GM18873 (cell line): ENCODE data around the gene OR4C13.
"Not testable (repeated sequence)": the region's sequence is repeated elsewhere in the genome, so short reads cannot be mapped to it uniquely, and the experiment has no call there.

Source experiments
- ATAC-seq: cut with Tn5 transposase; IDR thresholded peaks from one replicate; pipeline ENCODE4 v1.9.1; 2021; ENCODE audit warnings: mild to moderate bottlenecking, moderate library complexity, moderate number of reproducible peaks; ENCODE audit not compliant: unreplicated experiment, low FRiP score

The OR4C13 gene

GRCh38 chr11:49952091-49952490 lies at the start of gene OR4C13:
Gene OR4C13 (plus strand): TSS chr11:49952391. CDS start chr11:49952423, 32 bp downstream.
- no peak for ATAC-seq

DNA sequence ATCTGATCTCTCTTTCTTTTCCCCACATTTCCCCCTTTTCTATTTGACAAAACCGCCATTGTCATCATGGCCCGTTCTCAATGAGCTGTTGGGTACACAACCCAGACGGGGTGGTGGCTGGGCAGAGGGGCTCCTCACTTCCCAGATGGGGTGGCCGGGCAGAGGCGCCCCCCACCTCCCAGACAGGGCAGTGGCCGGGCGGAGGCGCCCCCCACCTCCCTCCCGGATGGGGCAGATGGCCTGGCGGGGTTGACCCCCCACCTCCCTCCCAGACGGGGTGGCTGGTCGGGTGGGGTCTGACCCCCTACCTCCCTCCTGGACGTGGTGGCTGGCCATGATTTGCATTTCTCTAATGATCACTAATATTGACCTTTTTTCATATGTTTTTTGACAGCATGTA lies 40.7 kb upstream of the OR4C13 start:
- ATAC-seq, result not testable (repeated sequence)

GRCh38 chr11:49948701-49949100 lies 3.5 kb upstream of the OR4C13 start:
- ATAC-seq, result not testable (repeated sequence)

GRCh38 chr11:49973439-49973838 lies 21.2 kb downstream of the OR4C13 start:
- not testable (repeated sequence) for ATAC-seq

DNA sequence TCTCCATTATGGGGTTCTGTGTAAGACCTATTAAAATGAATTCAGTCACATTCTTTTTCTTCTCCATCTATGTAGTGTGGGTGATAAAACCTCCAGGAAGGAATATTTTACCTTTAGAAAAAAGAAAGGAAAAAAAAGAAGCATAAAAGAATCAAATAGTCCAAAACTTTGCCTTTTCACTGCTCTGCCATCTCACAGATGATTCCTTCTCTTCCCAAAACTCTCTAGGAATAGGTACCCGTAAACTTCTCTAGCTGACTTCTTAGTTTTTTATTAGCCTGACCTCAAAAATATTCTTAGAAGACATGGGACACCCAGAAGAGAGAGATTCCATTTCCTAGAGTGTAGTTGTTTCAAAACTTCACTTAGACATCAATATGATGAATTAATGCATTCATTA lies 30.2 kb downstream of the OR4C13 start, which contains the start of gene OR4C12:
TSS of gene OR4C12 (minus strand) at position 101 of the 400 bp plus-strand sequence. CDS start at position 67, 34 bp downstream.
- ATAC-seq, result not testable (repeated sequence)

GRCh38 chr11:49995565-49995964 lies 43.4 kb downstream of the OR4C13 start:
- ATAC-seq, result no peak
